Breast epithelium (tissue), 4 donors: ENCODE data around the gene SMYD4. TPM values are rescaled to one million over a fixed set of nuclear protein-coding genes. Genes with fewer than 3 reads are reported as not detected.

Experiments used
- DNase-seq, 2 donors: peaks; one replicate each; pipeline ENCODE4 v3.0.0-alpha.2; 2019; ENCODE audit warnings: low spot score in 2 of 2
- H3K27ac ChIP-seq, 2 donors: fragments of 200-600 bp; sonication (generic) in 1 of 2; one replicate each; pipeline ENCODE4 v1.5.1; 2016 to 2019; ENCODE audit warnings: mild to moderate bottlenecking in 1 of 2
- H3K27me3 ChIP-seq, 2 donors: fragments of 200-600 bp; sonication (generic) in 1 of 2; one replicate each; pipeline versions ENCODE4 v1.5.1 to v1.6.0; 2017 to 2019; ENCODE audit warnings: control low read depth in 1 of 2, mild to moderate bottlenecking in 1 of 2
- H3K36me3 ChIP-seq: fragments of 200-600 bp; one replicate; pipeline ENCODE4 v1.5.1; 2019
- H3K4me1 ChIP-seq, 2 donors: fragments of 200-600 bp; sonication (generic); one replicate each; pipeline ENCODE4 v1.5.1; 2016 to 2019; ENCODE audit warnings: control low read depth in 1 of 2
- H3K4me3 ChIP-seq, 3 donors: fragments of 200-600 bp; sonication (generic); 1 replicate in 2 of 3; 2 replicates in 1 of 3; pipeline ENCODE4 v1.5.1; 2016 to 2019; ENCODE audit warnings: mild to moderate bottlenecking in 3 of 3, moderate library complexity in 2 of 3
- H3K9me3 ChIP-seq, 2 donors: fragments of 200-600 bp; sonication (generic) in 1 of 2; one replicate each; pipeline ENCODE4 v1.5.1; 2016 to 2019; ENCODE audit warnings: control low read depth in 1 of 2
- CTCF ChIP-seq, 3 donors: fragments of 450-650 bp; IDR thresholded peaks; one replicate each; pipeline ENCODE4 v1.5.1; 2016 to 2017; ENCODE audit warnings: antibody characterized with exemption in 3 of 3, mild to moderate bottlenecking in 3 of 3, moderate library complexity in 3 of 3
- POLR2A ChIP-seq: fragments of 450-650 bp; IDR thresholded peaks from one replicate; pipeline ENCODE4 v1.6.1; 2016; ENCODE audit warnings: antibody characterized with exemption, mild to moderate bottlenecking, moderate library complexity
- POLR2AphosphoS5 ChIP-seq, 3 donors: sonication (generic); formaldehyde crosslinking; IDR thresholded peaks; one replicate each; pipeline ENCODE4 v1.6.1; 2017; ENCODE audit warnings: antibody characterized with exemption in 3 of 3
- intact Hi-C: fragments of 100-400 bp; cut with DNase I; formaldehyde crosslinking; loops from one replicate; pipeline ENCODE4 v1.15.1; 2023; ENCODE audit warnings: low total_unique reads
- total RNA-seq, 3 donors: library from RNA; depleted of rRNA; stranded (reverse); fragments of >200 nt; gene quantifications; one replicate each; pipeline ENCODE4 v1.1.0, GENCODE V29; 2016

Gene SMYD4
- total RNA-seq, 3 donors from 2014 or later, result 16.0 to 20.3 (median 18.7) TPM

DNA sequence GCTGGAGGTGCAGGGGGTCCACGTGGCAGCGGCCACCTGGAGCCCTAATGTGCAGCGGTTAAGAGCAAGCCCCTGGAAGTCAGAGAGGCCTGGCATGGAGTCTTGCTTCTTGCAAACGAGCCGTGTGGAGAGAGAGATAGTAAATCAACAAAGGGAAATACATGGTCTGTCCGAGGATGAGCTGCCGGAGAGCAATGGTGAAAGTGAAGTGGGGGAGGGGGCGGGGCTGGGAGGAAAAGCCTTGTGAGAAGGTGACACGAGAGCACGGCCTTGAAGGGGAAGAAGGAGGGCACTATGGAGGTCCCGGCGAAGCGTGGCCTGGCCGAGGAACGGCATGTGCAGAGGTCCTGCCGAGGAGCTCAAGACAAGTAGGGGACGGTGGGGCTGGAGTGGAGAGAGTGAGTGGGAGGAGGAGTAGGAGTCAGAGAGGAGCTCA lies 73.9 kb downstream of the SMYD4 start:
- Histone ChIP-seq H3K36me3 (no peaks in the 10 kb centered on the region), H3K27ac (peak overlapping the region; percentile 68 to 74), H3K4me3 (peak overlapping the region in 2 of 3 donors; percentile 3 to 46), H3K4me1 (peaks cover 0 to 6% of the 10 kb centered on the region in 2 donors), H3K27me3 (no peaks in the 10 kb centered on the region), H3K9me3 (no peaks in the 10 kb centered on the region)
- intact Hi-C loops, result no loop called here
- DNase-seq, result no peak
- no peak for TF ChIP-seq POLR2A
- TF ChIP-seq POLR2AphosphoS5 (IDR thresholded peaks at IDR 0.05), result no peak
- no peak for TF ChIP-seq CTCF (IDR thresholded peaks at IDR 0.05)

DNA sequence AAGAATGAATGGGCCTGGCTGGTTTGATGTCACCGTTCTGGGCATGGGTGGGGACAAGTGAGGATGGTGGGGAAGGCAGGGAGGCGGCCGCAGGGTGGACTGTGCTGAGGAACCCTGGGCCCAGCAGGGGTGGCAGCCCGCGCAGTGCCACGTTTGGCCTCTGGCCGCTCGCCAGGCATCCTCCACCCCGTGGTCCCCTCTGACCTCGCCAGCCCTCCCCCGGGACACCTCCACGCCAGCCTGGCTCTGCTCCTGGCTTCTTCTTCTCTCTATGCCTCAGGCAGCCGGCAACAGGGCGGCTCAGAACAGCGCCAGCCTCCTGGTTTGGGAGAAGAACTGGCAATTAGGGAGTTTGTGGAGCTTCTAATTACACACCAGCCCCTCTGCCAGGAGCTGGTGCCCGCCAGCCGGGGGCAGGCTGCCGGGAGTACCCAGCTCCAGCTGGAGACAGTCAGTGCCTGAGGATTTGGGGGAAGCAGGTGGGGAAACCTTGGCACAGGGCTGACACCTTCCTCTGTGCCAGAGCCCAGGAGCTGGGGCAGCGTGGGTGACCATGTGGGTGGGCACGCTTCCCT lies 74.4 kb downstream of the SMYD4 start:
- TF ChIP-seq POLR2A, result no peak
- TF ChIP-seq POLR2AphosphoS5 (IDR thresholded peaks at IDR 0.05), result no peak
- no peak for TF ChIP-seq CTCF (IDR thresholded peaks at IDR 0.05)
- intact Hi-C loops, result no loop called here
- Histone ChIP-seq H3K36me3 (no peaks in the 10 kb centered on the region), H3K9me3 (no peaks in the 10 kb centered on the region), H3K27ac (peak overlapping the region; percentile 68 to 74), H3K27me3 (no peaks in the 10 kb centered on the region), H3K4me1 (peaks cover 0 to 6% of the 10 kb centered on the region in 2 donors), H3K4me3 (peak overlapping the region in 2 of 3 donors; percentile 3 to 46)
- no peak for DNase-seq

DNA sequence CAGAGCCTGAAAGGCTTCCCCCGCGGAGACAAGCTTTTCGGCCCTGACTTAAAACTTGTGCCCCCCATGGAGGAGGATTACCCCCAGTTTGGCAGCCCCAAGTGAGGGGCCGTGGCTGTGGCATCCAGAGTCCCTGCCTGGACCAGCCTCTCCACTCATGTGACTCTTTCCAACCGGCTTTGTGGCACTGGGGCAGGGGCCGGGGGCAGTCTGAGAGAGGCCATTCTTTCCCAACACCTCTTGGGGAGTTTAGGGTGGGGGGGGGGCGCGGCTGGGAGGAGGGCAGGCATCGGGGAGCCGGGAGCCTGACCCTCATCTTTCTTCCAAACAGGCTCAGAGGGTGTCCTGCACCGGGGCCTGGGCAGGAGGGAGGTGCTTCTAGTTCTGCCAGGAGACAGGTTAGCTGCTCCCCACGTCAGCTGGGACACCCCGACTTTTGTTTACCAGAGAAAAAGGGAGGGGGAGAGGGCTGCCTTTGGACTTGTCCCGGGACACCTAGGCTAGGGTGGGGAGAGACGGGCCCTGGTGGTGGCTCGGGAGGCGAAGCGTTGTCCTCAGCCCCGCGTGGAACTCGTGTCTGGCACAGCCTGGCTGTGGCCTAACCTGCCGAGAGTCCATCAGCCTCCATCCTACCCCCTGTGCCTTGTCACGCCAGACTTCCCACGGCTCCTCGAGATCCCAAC lies 75.1 kb downstream of the SMYD4 start:
- Histone ChIP-seq H3K4me3 (peak overlapping the region in 2 of 3 donors; percentile 3 to 46), H3K36me3 (no peaks in the 10 kb centered on the region), H3K9me3 (no peaks in the 10 kb centered on the region), H3K27me3 (no peaks in the 10 kb centered on the region), H3K27ac (peak overlapping the region; percentile 68 to 74), H3K4me1 (peaks cover 0 to 6% of the 10 kb centered on the region in 2 donors)
- DNase-seq, result no peak
- TF ChIP-seq POLR2AphosphoS5 (IDR thresholded peaks at IDR 0.05) (no peak), CTCF (IDR thresholded peaks at IDR 0.05) (no peak), POLR2A (no peak)
- intact Hi-C loops, result no loop called here

- Histone ChIP-seq H3K27ac (peak overlapping the region; percentile 68 to 74), H3K9me3 (no peaks in the 10 kb centered on the region), H3K27me3 (no peaks in the 10 kb centered on the region), H3K4me3 (peak overlapping the region in 1 of 3 donors; percentile 46), H3K4me1 (peaks cover 0 to 6% of the 10 kb centered on the region in 2 donors), H3K36me3 (no peaks in the 10 kb centered on the region)
- intact Hi-C loops, result no loop called here
- TF ChIP-seq POLR2A (no peak), CTCF (IDR thresholded peaks at IDR 0.05) (no peak), POLR2AphosphoS5 (IDR thresholded peaks at IDR 0.05) (no peak)
- DNase-seq, result no peak
Observed at GRCh38 chr17:1753767-1754429, 75.8 kb downstream of the SMYD4 start.
